Measurements from ENCODE around the gene NMNAT2.

Gene NMNAT2

DNA sequence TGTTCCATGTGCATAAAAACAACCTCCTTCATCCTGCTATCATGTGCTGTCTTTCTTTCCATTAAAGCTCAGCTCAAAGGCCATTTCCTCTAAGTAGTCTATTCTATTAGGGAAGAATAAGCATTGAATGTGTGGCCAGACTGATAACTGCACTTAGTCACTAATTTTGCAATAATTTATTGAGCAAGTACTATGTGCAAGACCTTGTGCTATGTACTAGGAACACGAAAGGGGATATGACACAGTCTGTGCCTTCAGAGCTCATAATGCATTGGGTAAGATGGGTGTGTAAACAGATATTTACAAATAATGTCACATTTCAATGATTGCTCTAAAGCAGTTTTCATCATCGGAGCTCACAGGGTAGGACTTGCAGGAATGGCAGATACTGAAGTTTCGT lies 54.2 kb downstream of the NMNAT2 start:
- DNase-seq: no peak

- no peak for DNase-seq
These were observed 57.1 kb downstream of the NMNAT2 start for GRCh38 chr1:183361081-183361480.

- DNase-seq: no peak
These were observed 57.7 kb downstream of the NMNAT2 start for GRCh38 chr1:183360473-183360872.

DNA sequence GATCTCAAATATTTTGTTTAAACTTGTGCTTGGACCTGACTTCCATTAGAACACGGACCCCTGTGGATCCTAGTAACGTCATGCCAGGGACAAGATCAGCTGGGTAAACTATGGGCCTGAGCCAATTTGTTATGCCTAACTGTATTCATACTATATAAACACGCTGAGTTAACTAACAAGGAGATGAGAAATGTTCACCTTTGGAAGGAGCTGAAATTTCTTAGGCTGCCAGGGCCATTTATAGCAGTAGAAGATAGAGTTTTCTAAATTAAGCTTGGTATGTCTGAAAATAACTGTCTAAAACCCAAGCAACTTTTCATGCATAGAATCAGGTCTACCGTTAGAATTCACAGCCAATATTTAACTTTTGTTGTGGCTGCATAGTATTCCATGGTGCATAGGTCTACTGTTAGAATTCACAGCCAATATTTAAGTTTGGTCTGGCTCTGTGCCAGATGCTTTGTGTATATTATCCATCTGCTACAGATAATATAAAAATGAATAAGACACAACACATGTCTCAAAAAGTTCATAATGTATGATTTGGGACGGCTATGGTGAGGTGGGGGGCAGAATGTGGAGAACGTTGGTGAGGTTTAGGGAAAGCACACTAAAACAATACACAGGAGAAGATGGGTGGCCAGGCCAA lies 61.5 kb downstream of the NMNAT2 start:
- DNase-seq: no peak

GRCh38 chr1:183355797-183356196 lies 62.4 kb downstream of the NMNAT2 start:
- no peak for DNase-seq

DNA sequence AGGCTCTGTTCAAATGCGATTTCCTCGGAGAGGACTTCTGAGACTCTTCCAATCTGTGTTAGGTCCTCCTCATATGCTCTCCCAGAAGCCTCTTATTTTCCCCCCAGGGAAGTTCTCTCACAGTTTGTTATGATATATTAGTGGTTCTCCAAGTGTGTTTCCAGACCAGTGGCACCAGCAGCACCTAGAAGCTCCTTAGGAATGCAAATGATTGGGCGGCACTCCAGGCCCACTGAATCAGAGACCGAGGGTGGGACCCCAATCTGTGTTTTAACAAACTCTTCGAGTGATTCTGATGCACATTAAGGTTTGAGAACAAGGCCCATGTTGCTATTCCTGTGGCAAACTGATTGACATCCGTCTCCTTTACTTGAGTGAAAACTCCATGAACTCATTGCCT lies 63.0 kb downstream of the NMNAT2 start:
- DNase-seq: no peak

GRCh38 chr1:183353597-183353996 lies 64.6 kb downstream of the NMNAT2 start:
- DNase-seq: no peak

DNA sequence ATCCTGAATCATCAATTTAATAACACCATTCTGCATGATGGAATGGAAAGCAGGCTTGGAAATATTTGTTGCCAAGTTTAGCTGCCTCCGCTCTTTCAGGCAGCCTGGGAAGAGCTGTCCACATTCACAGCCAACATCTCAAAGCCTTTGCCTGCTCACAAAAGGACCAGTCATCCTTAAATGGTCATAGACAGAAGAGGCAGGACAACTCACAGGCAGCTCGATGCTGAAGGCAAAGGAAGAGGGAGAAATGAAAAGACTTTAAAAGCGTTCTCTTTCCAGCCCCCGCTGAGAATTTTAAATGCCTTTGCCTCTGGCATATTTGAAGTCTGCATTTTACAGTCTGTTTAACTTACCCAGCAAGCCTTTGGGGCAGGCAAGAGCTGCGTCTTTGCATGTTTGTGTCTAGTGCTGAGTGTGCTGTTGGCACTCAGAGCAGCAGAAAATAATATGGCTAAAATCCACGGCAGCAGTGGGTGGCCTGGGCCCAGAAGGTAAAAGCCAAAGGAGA lies 68.9 kb downstream of the NMNAT2 start:
- no peak for DNase-seq

GRCh38 chr1:183346276-183346732 lies 71.9 kb downstream of the NMNAT2 start:
- DNase-seq: no peak

- DNase-seq: no peak
These were observed 78.5 kb downstream of the NMNAT2 start for GRCh38 chr1:183339556-183340167.

GRCh38 chr1:183331091-183331742 lies 87.0 kb downstream of the NMNAT2 start:
- no peak for DNase-seq

GRCh38 chr1:183330335-183330734 lies 87.8 kb downstream of the NMNAT2 start:
- no peak for DNase-seq

DNA sequence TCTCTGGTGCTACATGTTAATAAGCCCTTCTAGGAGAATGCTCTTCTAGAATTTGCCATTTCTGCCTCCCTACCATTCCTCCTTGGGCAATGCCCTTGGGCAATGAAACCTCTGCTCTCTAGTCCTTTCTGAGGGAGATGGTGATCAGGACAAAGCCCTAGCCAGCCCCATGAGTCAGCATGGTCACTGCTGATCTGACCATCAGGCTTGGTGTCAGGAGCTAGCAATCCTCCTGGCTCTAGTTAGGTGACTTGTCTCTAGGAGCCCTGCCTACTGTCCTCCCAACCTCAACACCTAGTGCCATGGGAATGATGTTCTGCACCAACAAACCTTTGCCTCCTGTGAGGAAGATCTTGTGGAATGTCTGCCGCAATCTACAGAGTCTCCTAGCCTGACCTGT lies 89.8 kb downstream of the NMNAT2 start:
- DNase-seq: no peak

GRCh38 chr1:183327434-183328290 lies 90.5 kb downstream of the NMNAT2 start:
- no peak for DNase-seq

DNA sequence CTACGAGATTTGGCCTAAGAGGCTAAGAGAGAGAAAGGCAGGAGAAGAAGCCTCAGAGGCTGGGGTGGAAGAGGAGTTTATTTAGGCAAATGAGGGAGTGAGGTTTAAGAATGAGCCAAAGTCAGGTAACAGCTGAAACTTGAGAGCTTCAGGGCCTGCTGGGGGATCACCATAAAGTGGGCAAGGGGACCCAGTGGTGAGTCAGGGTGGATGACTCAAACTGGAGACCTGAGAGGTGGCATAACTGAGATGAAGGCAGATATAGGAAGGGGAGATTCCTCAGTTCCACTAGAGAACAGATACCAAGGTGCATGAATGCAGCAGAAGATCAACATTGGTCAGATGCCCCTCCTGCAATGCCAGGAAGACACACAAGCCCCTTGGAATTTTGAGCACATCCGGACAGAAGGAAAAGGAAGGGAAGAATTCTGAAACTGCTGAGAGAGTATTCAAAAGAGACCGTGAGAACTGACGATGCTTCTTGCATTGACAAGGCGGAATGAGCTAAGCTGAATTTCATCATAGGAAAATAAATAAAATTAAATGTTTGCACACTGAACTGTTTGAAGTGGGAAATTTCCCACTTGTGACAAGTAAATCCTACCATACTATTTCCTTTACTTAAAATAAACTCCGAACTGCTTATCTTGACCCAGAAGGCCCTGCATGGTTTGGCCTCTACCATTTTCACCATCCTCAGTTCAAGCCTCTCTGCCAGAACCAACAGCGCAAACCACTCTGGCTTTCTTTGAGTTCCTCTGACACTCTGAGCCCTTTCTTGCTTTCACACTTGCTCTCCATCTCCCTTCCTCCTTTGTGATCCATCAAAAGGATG lies 94.1 kb downstream of the NMNAT2 start:
- DNase-seq: no peak

- no peak for DNase-seq
These were observed 98.6 kb downstream of the NMNAT2 start for GRCh38 chr1:183319606-183320005.

DNA sequence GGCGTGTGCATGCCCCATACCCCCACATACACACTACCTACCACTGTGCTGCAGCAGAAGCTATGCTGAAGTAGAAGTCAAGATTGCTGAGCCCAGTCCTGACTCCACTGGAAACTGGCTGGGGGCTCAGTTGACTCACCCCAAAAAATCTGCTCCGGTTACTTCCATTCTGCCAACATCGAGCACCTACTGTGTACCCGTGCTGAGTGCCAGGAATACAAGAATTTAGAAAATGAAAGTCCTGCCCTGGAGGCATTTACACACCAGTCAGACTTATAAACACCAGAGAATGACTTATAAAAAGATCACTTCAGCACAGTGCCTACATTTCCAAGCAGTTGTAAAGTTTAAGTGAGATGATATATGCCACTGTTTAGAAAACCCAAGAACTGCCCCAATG lies 99.1 kb downstream of the NMNAT2 start:
- DNase-seq: no peak

GRCh38 chr1:183318433-183318832 lies 99.7 kb downstream of the NMNAT2 start:
- no peak for DNase-seq

- no peak for DNase-seq
These were observed 102.0 kb downstream of the NMNAT2 start for GRCh38 chr1:183315991-183316758.

DNA sequence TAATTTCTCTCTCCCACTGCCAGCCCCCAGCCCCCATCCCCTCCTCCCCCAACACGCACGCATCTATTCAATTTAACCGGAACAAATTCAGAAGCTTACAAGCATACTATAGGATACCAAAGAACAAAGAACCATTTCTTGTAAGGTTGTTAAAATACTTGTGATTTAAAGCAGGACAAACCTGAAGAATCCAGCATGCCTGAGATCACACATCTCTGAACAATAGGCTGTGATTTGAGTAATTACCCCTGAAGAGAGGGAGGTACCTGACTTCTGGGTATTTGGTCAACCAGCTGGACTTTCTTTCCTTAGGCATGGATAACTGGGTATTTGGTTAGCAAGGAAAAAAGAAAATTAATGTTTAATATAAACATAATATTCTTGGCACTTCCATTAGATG lies 105.1 kb downstream of the NMNAT2 start:
- no peak for DNase-seq

DNA sequence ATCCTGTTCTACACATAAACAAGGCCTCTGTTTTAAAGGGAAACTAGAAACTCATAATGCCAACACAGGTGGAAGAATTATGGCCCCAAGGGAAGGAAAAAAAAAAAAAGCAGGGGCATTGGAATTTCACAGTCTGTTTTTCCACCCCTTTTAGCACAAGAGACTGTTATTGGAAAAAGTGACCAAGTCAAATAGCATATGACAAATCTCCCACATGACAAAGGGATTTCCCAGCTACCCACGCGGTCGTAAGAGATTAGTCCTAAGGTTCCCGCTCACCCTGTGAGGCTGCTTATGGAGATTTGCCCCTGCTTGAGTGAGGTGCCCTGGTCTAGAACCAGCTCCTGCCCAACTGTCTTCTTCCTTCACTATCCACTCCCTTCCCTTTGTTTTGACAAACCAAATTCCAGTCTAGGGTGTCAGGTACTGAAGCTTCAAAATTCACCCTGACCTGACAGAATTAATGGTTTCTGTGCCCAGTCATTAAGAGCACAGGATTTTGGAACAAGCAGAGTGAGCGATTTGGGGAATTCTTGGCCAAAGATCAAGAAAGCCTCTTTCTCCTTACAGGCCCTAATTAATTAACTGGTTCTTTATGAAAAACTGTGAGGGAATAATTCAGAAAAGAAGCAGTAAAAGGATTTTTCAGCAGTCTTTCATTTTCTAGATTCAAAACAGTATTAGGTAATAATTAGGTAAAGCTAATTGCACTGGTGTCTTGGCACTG lies 107.3 kb downstream of the NMNAT2 start:
- no peak for DNase-seq

Data from GDM1 (cell line).